H1 (cell line): ENCODE data around the gene CPA3.

ENCODE experiments used
- ATF3 ChIP-seq: IDR thresholded peaks from 2 replicates; pipeline ENCODE4 v1.6.1; 2011; ENCODE audit warnings: low read depth, mild to moderate bottlenecking, low read length; ENCODE audit not compliant: insufficient read depth
- BRCA1 ChIP-seq: IDR thresholded peaks from 2 replicates; pipeline ENCODE4 v1.6.1; 2012; ENCODE audit warnings: low read depth, low read length, improper control_type of control experiment
- CHD1 ChIP-seq: IDR thresholded peaks from 2 replicates; pipeline ENCODE4 v1.6.1; 2012; ENCODE audit warnings: low read depth, low read length, improper control_type of control experiment
- CHD7 ChIP-seq: fragments of 300-600 bp; sonication (generic); IDR thresholded peaks from 2 replicates; pipeline ENCODE4 v1.7.1; 2012; ENCODE audit warnings: low read length, moderate library complexity, mild to moderate bottlenecking, inconsistent platforms; ENCODE audit not compliant: insufficient replicate concordance
- EP300 ChIP-seq, 2 experiments: IDR thresholded peaks; 1 replicate in 1 of 2; 2 replicates in 1 of 2; pipeline ENCODE4 v1.6.1; 2011 to 2012; ENCODE audit warnings: low read depth in 2 of 2, low read length in 2 of 2, mild to moderate bottlenecking in 2 of 2, borderline replicate concordance in 1 of 2, inconsistent platforms in 1 of 2, moderate library complexity in 1 of 2
- JUND ChIP-seq: IDR thresholded peaks from 2 replicates; pipeline ENCODE4 v1.6.1; 2011; ENCODE audit warnings: mild to moderate bottlenecking, improper control_type of control experiment, low read length
- POLR2A ChIP-seq, 2 experiments: IDR thresholded peaks; 1 replicate in 1 of 2; 2 replicates in 1 of 2; pipeline ENCODE4 v1.6.1; 2011; ENCODE audit warnings: low read depth in 2 of 2, low read length in 2 of 2, mild to moderate bottlenecking in 2 of 2; ENCODE audit errors: control extremely low read depth in 1 of 2
- RXRA ChIP-seq: IDR thresholded peaks from 2 replicates; pipeline ENCODE4 v1.6.1; 2011; ENCODE audit warnings: low read depth, mild to moderate bottlenecking, low read length, moderate library complexity; ENCODE audit not compliant: insufficient read depth
- SIX5 ChIP-seq: IDR thresholded peaks from 2 replicates; pipeline ENCODE4 v1.6.1; 2011; ENCODE audit warnings: mild to moderate bottlenecking, low read depth, low read length
- SP4 ChIP-seq: IDR thresholded peaks from 2 replicates; pipeline ENCODE4 v1.6.1; 2012; ENCODE audit warnings: low read length, inconsistent platforms
- TBP ChIP-seq: IDR thresholded peaks from 2 replicates; pipeline ENCODE4 v1.6.1; 2011; ENCODE audit warnings: low read depth, low read length, improper control_type of control experiment
- TCF12 ChIP-seq: IDR thresholded peaks from 2 replicates; pipeline ENCODE4 v1.6.1; 2011; ENCODE audit warnings: low read depth, mild to moderate bottlenecking, low read length
- TF ChIP-seq, protein P1 (sequence below), 3 experiments: IDR thresholded peaks; 1 replicate in 2 of 3; 2 replicates in 1 of 3; pipeline versions ENCODE4 v1.5.1 to v1.6.1; 2011; ENCODE audit warnings: low read length in 3 of 3, mild to moderate bottlenecking in 3 of 3, inconsistent platforms in 2 of 3, low read depth in 1 of 3, moderate library complexity in 1 of 3; ENCODE audit not compliant: insufficient read depth in 1 of 3; ENCODE audit errors: control extremely low read depth in 1 of 3
- TF ChIP-seq, protein P2 (sequence below): IDR thresholded peaks from 2 replicates; pipeline ENCODE4 v1.6.1; 2011; ENCODE audit warnings: low read length, improper control_type of control experiment

- TF ChIP-seq EP300 (IDR thresholded peaks at IDR 0.05; ENCODE audit: borderline replicate concordance in 1 of 2, low read depth in 2 of 2, low read length in 2 of 2) (no peak), CHD1 (no peak), RXRA (no peak), SIX5 (no peak), POLR2A (IDR thresholded peaks at IDR 0.05; ENCODE audit: control extremely low read depth in 1 of 2, low read depth in 2 of 2, low read length in 2 of 2) (no peak), TBP (no peak), TCF12 (no peak), CHD7 (no peak), BRCA1 (no peak), ATF3 (no peak), JUND (no peak), SP4 (no peak)
- TF ChIP-seq, protein P1, sequence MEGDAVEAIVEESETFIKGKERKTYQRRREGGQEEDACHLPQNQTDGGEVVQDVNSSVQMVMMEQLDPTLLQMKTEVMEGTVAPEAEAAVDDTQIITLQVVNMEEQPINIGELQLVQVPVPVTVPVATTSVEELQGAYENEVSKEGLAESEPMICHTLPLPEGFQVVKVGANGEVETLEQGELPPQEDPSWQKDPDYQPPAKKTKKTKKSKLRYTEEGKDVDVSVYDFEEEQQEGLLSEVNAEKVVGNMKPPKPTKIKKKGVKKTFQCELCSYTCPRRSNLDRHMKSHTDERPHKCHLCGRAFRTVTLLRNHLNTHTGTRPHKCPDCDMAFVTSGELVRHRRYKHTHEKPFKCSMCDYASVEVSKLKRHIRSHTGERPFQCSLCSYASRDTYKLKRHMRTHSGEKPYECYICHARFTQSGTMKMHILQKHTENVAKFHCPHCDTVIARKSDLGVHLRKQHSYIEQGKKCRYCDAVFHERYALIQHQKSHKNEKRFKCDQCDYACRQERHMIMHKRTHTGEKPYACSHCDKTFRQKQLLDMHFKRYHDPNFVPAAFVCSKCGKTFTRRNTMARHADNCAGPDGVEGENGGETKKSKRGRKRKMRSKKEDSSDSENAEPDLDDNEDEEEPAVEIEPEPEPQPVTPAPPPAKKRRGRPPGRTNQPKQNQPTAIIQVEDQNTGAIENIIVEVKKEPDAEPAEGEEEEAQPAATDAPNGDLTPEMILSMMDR (IDR thresholded peaks at IDR 0.05; ENCODE audit: control extremely low read depth in 1 of 3, insufficient read depth in 1 of 3, low read depth in 1 of 3, low read length in 3 of 3) = no peak
- TF ChIP-seq, protein P2, sequence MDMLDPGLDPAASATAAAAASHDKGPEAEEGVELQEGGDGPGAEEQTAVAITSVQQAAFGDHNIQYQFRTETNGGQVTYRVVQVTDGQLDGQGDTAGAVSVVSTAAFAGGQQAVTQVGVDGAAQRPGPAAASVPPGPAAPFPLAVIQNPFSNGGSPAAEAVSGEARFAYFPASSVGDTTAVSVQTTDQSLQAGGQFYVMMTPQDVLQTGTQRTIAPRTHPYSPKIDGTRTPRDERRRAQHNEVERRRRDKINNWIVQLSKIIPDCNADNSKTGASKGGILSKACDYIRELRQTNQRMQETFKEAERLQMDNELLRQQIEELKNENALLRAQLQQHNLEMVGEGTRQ = no peak
Observed at GRCh38 chr3:148827585-148827984, 37.5 kb upstream of the CPA3 start, which contains the start of gene CPB1.
